GM21515 (cell line): ENCODE results near the gene ASIC2.

ENCODE experiments used
- ATAC-seq: cut with Tn5 transposase; IDR thresholded peaks from one replicate; pipeline ENCODE4 v1.9.1; 2021; ENCODE audit not compliant: unreplicated experiment

ASIC2 gene

DNA sequence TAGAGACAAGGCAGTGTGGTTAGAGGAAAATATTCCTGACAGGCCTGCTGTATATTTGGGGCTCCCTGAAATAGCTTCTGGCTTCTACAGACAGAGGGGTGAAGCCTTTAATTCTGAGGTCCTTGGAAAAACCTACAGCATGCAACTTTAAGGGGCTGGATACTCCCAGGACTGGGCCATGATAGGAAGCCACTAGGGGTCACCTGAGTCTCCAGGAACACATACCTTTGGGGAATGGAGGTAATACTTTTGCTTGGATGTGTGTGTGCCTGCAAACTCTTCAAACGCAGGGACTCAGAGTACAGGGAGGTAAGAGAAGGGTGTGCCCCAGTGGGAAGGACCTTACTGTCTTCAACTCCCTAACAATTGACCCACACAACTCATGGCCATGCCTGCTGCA lies 4.1 kb downstream of the ASIC2 start:
- no peak for ATAC-seq

- ATAC-seq, result no peak
Measured at GRCh38 chr17:33287096-33287725, 5.9 kb downstream of the ASIC2 start.

DNA sequence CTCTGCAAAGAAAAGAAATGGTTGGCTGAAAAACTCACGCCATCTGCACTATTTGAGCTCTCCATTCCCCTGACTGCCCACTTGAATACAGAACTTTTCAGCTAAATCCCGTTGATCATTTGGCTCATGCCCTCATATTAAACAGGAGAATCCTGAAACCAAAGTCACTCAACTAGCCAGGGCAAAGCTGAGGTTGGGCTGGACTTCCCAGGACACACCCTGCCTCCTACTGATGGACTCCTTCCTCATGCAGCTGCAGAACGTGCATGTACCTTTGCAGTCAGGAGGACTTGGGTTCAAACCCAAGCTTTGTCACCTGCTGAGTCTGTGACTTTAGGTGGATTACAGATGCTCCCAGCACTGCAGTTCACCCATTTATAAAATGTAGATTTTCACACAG lies 7.7 kb downstream of the ASIC2 start:
- no peak for ATAC-seq

DNA sequence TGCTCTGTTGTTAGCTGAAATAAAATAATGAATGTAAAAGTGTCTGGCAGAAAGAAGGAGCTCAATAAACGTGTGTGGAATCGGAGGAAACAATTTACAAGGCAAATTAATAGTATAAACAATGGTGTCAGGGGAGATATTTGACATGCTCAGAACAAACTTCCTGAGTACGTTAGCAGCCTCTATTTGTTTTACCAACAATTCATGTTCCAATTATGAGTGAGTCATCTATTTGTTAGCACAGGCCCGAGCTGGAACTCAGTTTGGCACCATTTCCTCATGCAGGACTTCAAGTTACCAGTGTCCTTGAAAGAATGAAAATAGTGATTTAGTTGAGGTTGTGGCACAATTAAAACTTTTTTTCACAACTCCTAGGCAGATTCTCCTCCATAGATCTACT lies 9.1 kb downstream of the ASIC2 start:
- no peak for ATAC-seq

DNA sequence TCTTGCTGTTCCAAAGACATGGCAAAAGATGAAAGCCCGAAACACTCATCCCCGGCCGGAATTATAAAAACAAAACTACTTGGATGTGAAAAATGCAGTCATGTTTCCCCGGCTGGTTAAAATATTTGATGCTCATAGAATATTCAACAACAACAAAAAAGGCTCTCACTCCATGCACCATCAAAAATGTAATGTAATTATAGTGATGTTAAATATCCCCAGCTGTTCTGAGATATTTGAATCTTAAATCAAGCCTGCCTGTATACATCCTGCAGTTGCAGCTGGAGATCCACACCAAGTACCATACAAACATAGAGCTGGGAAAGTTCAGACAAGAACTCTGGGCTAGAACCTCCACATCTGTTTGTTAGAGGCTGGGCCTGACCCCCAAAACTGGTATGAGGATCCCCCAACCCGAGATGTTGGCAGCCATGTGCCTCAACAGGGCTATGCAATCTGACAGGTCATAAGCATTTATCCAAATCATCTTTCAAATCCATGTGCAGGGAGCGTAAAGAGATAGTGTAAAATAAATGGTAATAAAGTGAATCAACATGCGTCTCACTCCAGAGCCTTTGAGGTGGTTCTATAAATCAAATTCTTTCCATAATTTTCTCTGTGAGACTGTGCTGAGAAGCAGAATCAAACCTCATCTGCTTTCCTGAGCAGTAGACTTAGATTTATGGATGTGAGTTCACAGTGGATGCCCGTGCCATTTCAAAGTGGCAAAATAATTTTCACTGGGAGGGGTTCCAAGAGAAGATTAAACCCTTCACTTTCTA lies 12.7 kb downstream of the ASIC2 start:
- no peak for ATAC-seq

DNA sequence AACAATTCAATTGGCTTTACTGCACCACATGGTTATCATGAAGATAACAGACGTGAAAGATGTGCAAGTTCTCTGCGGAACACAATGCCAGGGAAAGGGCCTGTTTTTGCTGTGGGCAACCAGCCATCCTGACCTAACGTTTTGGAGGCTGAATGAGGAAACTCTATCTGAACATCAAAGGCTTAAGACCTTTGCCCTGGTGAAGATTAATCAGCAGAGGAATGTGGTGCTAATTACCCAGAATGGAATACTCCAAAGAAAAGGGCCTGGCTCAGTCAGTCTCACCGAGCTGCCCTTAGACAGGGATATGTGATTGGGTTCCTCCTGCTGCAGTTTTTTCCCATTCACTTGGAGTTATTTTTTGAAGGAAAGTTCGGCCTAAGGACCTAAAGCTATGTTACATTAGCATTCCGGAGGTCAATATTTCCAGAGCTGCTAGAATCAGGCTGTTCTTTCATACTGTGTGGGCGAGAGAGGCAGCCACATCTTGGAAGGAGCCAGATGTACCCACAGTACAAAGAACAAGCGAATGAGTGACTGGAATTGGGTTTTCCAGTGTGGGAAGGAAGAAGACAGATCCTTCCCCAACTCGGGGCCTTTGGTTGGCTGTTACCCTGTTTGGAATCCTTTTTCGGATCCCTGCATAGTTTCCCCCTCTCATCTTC lies 15.5 kb downstream of the ASIC2 start:
- no peak for ATAC-seq

DNA sequence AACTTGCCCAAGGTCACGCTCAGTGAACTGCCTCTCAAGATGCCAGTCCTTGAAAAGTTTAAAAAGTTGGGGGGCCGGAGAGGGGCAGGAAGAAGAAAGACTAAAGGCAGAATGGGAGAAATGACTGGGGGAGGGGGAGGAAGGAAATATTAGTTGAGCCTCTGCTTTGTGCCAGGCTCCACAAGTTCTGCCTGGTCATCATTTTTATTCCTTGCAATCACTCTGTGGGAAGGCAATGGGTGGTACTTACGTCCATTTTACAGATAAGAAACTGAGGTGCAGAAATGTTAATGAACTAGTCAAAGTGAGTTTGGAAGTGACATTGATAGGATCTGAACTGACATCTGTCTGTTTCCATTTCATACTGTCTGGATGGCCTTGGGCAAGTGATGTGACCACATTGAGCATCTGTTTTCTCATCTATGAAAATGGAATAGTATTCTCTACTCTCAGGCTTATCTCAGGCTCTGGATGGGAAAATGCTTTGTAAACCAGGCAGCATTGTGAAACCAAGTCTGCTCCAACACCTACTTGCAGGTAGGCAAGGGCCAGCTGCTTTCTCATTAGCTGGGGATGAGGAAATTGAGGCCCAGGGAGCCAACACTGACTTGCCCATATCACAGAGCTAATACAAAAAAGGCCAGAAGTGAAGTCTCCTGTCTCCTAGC lies 19.2 kb downstream of the ASIC2 start:
- no peak for ATAC-seq

GRCh38 chr17:33273271-33273670 lies 19.8 kb downstream of the ASIC2 start:
- ATAC-seq, result no peak

GRCh38 chr17:33272438-33272837 lies 20.7 kb downstream of the ASIC2 start:
- ATAC-seq, result no peak

- ATAC-seq, result no peak
Measured at GRCh38 chr17:33269337-33270060, 23.6 kb downstream of the ASIC2 start.

DNA sequence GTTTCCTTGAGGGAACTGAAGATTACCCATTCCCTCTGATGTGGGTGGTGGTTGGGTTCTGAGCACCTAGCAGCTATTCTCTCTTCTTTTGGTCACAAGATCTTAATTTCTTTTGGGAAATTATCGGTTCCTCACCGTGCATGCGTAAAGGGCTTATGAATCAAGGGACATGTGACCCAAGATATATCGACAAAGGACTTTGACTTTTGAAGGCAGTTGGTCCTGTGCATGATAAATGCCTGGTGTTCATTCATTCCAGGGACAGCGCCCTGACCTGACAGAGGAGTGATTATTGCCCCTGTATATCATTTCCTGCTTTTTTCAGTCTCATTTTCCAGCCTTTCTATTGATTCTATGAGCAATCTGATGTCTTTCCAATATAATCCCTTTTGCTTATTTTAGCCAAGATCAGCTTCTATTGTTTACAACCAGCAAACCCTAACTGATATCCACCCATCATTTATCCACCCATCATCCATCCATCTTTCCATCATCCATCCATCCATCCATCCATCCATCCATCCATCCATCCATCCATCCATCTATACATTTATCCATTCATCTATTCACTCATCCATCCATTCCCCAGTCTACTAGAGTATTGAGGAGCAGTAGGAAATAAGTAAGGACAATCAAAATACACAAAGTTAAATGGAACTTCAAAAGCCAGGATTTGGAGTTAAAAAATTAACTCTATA lies 25.1 kb downstream of the ASIC2 start:
- ATAC-seq, result no peak

- no peak for ATAC-seq
Measured at GRCh38 chr17:33267271-33267790, 25.8 kb downstream of the ASIC2 start.

- no peak for ATAC-seq
Measured at GRCh38 chr17:33266611-33267010, 26.5 kb downstream of the ASIC2 start.

- ATAC-seq, result no peak
Measured at GRCh38 chr17:33266116-33266515, 27.0 kb downstream of the ASIC2 start.

DNA sequence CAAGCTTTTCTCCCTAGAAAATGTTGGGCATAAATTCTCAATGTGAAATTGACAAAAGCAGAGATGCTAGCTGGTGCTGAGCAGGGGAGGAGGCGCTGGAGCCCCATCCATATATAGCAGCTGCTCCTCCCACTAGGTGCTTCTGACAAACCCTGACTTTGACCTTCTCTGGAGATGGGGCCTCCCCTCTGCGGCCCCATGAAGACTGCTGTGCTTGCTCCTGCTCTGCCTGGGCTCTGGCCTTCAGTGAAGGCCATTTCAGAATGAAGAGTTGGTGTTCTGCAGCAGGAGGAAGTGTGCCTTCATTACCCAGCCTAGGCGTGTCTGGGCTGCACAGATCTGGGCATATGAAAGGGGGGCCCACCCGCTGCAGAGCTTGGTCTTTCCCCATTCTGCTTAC lies 29.7 kb downstream of the ASIC2 start:
- no peak for ATAC-seq

DNA sequence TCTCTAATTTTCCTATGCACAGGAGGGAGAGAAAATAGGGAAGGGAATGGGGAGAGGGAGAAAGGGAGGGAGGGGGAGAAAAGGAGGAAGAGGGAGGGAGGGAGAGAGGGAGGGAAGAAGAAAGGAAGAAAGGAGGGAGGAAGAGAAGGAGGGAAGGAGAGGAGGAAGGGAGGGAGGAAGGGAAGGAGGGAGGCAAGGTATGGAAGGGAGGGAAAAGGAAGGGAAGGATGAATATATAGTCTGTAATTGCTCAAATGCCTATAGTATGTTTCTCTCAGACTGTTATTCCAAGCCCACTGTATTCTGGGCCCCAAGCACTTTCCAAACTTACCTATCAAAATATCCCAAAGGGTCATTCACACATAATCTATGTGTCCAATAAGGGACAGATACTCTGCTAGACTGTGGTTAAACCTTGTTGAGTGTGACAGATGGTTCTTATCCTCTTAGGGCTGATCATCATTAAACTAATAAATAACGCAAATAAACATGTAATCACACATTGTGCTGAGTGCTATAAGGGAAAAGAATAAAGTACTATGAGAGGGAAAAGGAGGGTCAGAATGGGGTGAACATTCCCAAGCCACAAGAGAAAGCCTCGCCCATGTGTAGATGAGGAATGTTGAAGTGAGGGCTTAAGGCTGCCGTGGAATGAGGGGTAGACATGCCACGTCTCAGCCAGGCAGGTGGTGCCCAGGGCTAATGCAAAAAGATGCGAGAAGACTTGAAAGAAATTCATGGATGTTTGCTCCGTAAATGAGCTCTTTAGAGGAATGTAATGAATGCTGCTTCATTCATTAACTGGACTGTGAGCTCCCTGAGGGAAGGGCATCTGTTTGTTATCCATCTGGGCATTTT lies 30.6 kb downstream of the ASIC2 start:
- no peak for ATAC-seq

GRCh38 chr17:33261820-33262219 lies 31.3 kb downstream of the ASIC2 start:
- ATAC-seq, result no peak

DNA sequence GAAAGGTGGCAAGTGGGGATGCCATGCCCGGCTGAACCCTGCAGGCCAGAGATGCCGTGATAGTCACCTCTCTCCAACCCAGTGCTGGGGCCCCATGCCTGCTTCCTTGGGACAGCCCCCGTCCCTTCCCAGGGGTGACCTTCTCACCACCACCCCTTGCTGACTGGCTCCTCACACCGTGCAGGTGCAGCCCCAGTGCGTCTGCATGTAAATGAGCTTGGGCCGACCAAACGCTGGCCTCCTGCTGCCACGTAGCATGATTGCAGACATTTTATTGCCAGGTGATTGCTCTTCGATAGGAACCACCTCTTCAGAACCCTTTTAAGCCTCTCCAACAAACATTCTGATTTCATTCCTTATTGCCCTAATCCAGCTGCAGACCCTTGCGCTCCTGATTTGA lies 32.5 kb downstream of the ASIC2 start:
- ATAC-seq, result no peak

DNA sequence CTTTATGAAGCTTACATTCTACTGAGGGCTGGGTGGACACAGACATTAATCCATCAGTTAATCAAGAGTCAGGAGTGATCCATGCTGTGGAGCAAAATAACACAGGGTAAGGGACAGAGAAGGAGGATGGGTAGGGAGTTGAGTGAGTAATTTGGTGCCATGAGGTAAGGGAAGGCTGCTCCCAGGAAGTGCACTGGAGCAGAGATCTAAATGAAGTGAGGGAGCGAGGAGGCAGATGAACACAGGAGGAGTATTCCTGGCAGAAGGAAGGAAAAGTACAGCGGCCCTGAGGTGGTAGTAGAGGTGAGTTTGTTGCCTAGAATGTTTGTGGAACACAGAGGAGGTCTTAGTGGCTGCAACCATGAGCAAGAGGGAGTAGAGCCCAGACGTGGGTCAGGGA lies 34.8 kb downstream of the ASIC2 start:
- ATAC-seq, result no peak
